H1 (cell line): ENCODE measurements around the gene SCNN1A. TPM values are rescaled to one million over a fixed set of nuclear protein-coding genes. Genes with fewer than 3 reads are reported as not detected.

Experiments used
- CTCF ChIA-PET: fragments of 300-600 bp; sonication (Branson Sonifier 250); formaldehyde crosslinking; loops from one replicate; lab custom pipeline; 2021; ENCODE audit not compliant: partially characterized antibody; lab: Charles Lee
- POLR2A ChIA-PET: fragments of 300-600 bp; sonication (Branson Sonifier 250); formaldehyde crosslinking; loops from one replicate; lab custom pipeline; 2021; ENCODE audit warnings: inconsistent platforms; ENCODE audit not compliant: partially characterized antibody; lab: Charles Lee
- DNase-seq, 2 experiments: peaks; one replicate each; pipeline versions ENCODE4 v3.0.0 to v3.0.0-alpha.2; 2010 to 2022; ENCODE audit warnings: low spot score in 2 of 2, low read depth in 1 of 2, mixed read lengths in 1 of 2
- FAIRE-seq: peaks from 2 replicates; lab custom pipeline; 2011; peaks lifted over from hg19 to GRCh38; lab: Jason Lieb, UNC
- H2AFZ ChIP-seq: 2 replicates; pipeline ENCODE4 v1.8.1; 2012; ENCODE audit warnings: low read length, inconsistent platforms
- H2AK5ac ChIP-seq: 2 replicates; pipeline ENCODE4 v1.6.1; 2013; ENCODE audit warnings: low read depth, low read length
- H2BK120ac ChIP-seq: replicated peaks from 2 replicates; pipeline ENCODE3; 2013; ENCODE audit warnings: low read depth, low read length, inconsistent platforms
- H2BK12ac ChIP-seq: 2 replicates; pipeline ENCODE4 v1.6.1; 2013; ENCODE audit warnings: low read depth, low read length
- H2BK15ac ChIP-seq: 2 replicates; pipeline ENCODE4 v1.6.1; 2013; ENCODE audit warnings: low read length
- H2BK20ac ChIP-seq: 2 replicates; pipeline ENCODE4 v1.6.1; 2013; ENCODE audit warnings: low read length
- H2BK5ac ChIP-seq: 2 replicates; pipeline ENCODE4 v1.6.1; 2013; ENCODE audit warnings: low read depth, low read length
- H3K14ac ChIP-seq: 2 replicates; pipeline ENCODE4 v1.6.1; 2013; ENCODE audit warnings: inconsistent platforms; ENCODE audit not compliant: insufficient read length
- H3K18ac ChIP-seq: 2 replicates; pipeline ENCODE4 v1.6.1; 2013; ENCODE audit warnings: low read length; ENCODE audit errors: extremely low read depth
- H3K23ac ChIP-seq: 2 replicates; pipeline ENCODE4 v1.6.1; 2013; ENCODE audit warnings: inconsistent platforms; ENCODE audit not compliant: insufficient read length
- H3K23me2 ChIP-seq: 2 replicates; pipeline ENCODE4 v1.6.1; 2013; ENCODE audit warnings: low read depth, low read length
- H3K27ac ChIP-seq: 2 replicates; pipeline ENCODE4 v1.6.1; 2011; ENCODE audit warnings: low read depth, low read length, inconsistent platforms
- H3K27me3 ChIP-seq, 4 experiments: replicated peaks in 1 of 4; 1 replicate in 1 of 4; 2 replicates in 3 of 4; pipeline versions ENCODE4 v1.6.1 to v1.8.1; 2011 to 2013; ENCODE audit warnings: low read length in 3 of 4, mild to moderate bottlenecking in 3 of 4, inconsistent platforms in 2 of 4, mixed read lengths in 2 of 4, moderate library complexity in 1 of 4; ENCODE audit not compliant: control insufficient read depth in 3 of 4, insufficient read depth in 3 of 4; ENCODE audit errors: extremely low read depth in 1 of 4
- H3K36me3 ChIP-seq, 4 experiments: 2 replicates each; pipeline versions ENCODE4 v1.6.1 to v1.8.1; 2011 to 2013; ENCODE audit warnings: mild to moderate bottlenecking in 4 of 4, low read length in 3 of 4, moderate library complexity in 2 of 4, control low read depth in 1 of 4, inconsistent platforms in 1 of 4; ENCODE audit not compliant: insufficient read depth in 4 of 4, control insufficient read depth in 2 of 4
- H3K4ac ChIP-seq: replicated peaks from 2 replicates; pipeline ENCODE3; 2013; ENCODE audit warnings: low read length, low read depth, mixed read lengths, inconsistent platforms; ENCODE audit not compliant: insufficient read length
- H3K4me1 ChIP-seq, 4 experiments: replicated peaks in 1 of 4; 1 replicate in 1 of 4; 2 replicates in 3 of 4; pipeline versions ENCODE4 v1.6.1 to v1.8.1; 2011 to 2013; ENCODE audit warnings: low read length in 3 of 4, inconsistent platforms in 2 of 4, mixed read lengths in 1 of 4; ENCODE audit not compliant: insufficient read depth in 4 of 4, control insufficient read depth in 3 of 4
- H3K4me2 ChIP-seq, 2 experiments: 2 replicates each; pipeline versions ENCODE4 v1.6.1 to v1.8.1; 2011 to 2013; ENCODE audit warnings: low read depth in 2 of 2, low read length in 2 of 2, control low read depth in 1 of 2, inconsistent platforms in 1 of 2, mild to moderate bottlenecking in 1 of 2; ENCODE audit not compliant: insufficient read depth in 1 of 2
- H3K4me3 ChIP-seq, 4 experiments: fragments of 200-600, 300-600 bp in 1 of 4; sonication (generic), shearing (Covaris generic), sonication (Bioruptor Twin) in 1 of 4; 2 replicates each; pipeline versions ENCODE4 v1.5.1 to v1.8.1; 2011 to 2016; ENCODE audit warnings: low read length in 4 of 4, low read depth in 3 of 4, control low read depth in 2 of 4, inconsistent platforms in 2 of 4, mild to moderate bottlenecking in 2 of 4, mixed read lengths in 1 of 4, moderate library complexity in 1 of 4; ENCODE audit not compliant: insufficient read depth in 2 of 4; ENCODE audit errors: extremely low read depth in 1 of 4
- H3K56ac ChIP-seq: replicated peaks from 2 replicates; pipeline ENCODE3; 2013; ENCODE audit warnings: low read depth, mild to moderate bottlenecking, mixed read lengths, low read length, inconsistent platforms; ENCODE audit not compliant: insufficient read length
- H3K79me1 ChIP-seq: 2 replicates; pipeline ENCODE4 v1.6.1; 2013; ENCODE audit warnings: low read depth, low read length, control low read depth
- H3K79me2 ChIP-seq, 2 experiments: 2 replicates each; pipeline versions ENCODE4 v1.6.1 to v1.8.1; 2012 to 2013; ENCODE audit warnings: low read length in 2 of 2, mild to moderate bottlenecking in 2 of 2, inconsistent platforms in 1 of 2; ENCODE audit not compliant: insufficient read depth in 2 of 2, control insufficient read depth in 1 of 2
- H3K9ac ChIP-seq, 4 experiments: replicated peaks in 1 of 4; 1 replicate in 1 of 4; 2 replicates in 3 of 4; pipeline versions ENCODE4 v1.6.1 to v1.8.1; 2011 to 2013; ENCODE audit warnings: low read depth in 3 of 4, low read length in 3 of 4, control low read depth in 2 of 4, mild to moderate bottlenecking in 2 of 4, moderate library complexity in 2 of 4, inconsistent platforms in 1 of 4; ENCODE audit errors: extremely low read depth in 1 of 4
- H3K9me3 ChIP-seq, 2 experiments: 2 replicates each; pipeline versions ENCODE4 v1.6.1 to v1.8.1; 2012 to 2013; ENCODE audit warnings: mild to moderate bottlenecking in 2 of 2, moderate library complexity in 2 of 2, control low read depth in 1 of 2, inconsistent platforms in 1 of 2, low read depth in 1 of 2, low read length in 1 of 2, mixed read lengths in 1 of 2; ENCODE audit not compliant: insufficient read depth in 2 of 2
- H4K20me1 ChIP-seq, 2 experiments: replicated peaks in 1 of 2; 2 replicates each; pipeline versions ENCODE3 to v1.8.1; 2011 to 2013; ENCODE audit warnings: inconsistent platforms in 2 of 2, low read length in 2 of 2, mild to moderate bottlenecking in 1 of 2; ENCODE audit not compliant: insufficient read depth in 2 of 2, control insufficient read depth in 1 of 2
- H4K5ac ChIP-seq: 2 replicates; pipeline ENCODE4 v1.6.1; 2013; ENCODE audit warnings: low read length, low read depth, mixed read lengths, inconsistent platforms; ENCODE audit not compliant: insufficient read length
- H4K8ac ChIP-seq: 2 replicates; pipeline ENCODE4 v1.8.0; 2013; ENCODE audit warnings: mild to moderate bottlenecking, moderate library complexity, low read length, inconsistent platforms; ENCODE audit not compliant: insufficient read depth; ENCODE audit errors: extremely low read depth
- H4K91ac ChIP-seq: replicated peaks from 2 replicates; pipeline ENCODE3; 2013; ENCODE audit warnings: low read length, mixed read lengths, inconsistent platforms; ENCODE audit not compliant: insufficient read length
- ATF2 ChIP-seq: IDR thresholded peaks from 2 replicates; pipeline ENCODE4 v1.6.1; 2012; ENCODE audit warnings: low read length, inconsistent platforms
- BACH1 ChIP-seq: IDR thresholded peaks from 2 replicates; pipeline ENCODE4 v1.6.1; 2012; ENCODE audit warnings: low read length, improper control_type of control experiment
- POLR2AphosphoS5 ChIP-seq: IDR thresholded peaks from 2 replicates; pipeline ENCODE4 v1.6.1; 2011; ENCODE audit warnings: low read depth, low read length
- POU5F1 ChIP-seq: IDR thresholded peaks from 2 replicates; pipeline ENCODE4 v1.6.1; 2011; ENCODE audit warnings: low read depth, mild to moderate bottlenecking, low read length, moderate library complexity
- TCF12 ChIP-seq: IDR thresholded peaks from 2 replicates; pipeline ENCODE4 v1.6.1; 2011; ENCODE audit warnings: low read depth, mild to moderate bottlenecking, low read length
- YY1 ChIP-seq: IDR thresholded peaks from 2 replicates; pipeline ENCODE4 v1.6.1; 2011; ENCODE audit warnings: low read depth, mild to moderate bottlenecking, low read length
- WGBS, 2 experiments: shearing (Covaris generic) in 1 of 2; methylation state at CpG; one replicate each; pipeline versions ENCODE4 v1.1.6 to v1.1.7; 2013 to 2015; ENCODE audit warnings: low lambda C conversion rate in 2 of 2, mixed read lengths in 2 of 2, inconsistent platforms in 1 of 2, low coverage in 1 of 2, missing lambda C conversion rate in 1 of 2; ENCODE audit not compliant: insufficient replicate concordance in 2 of 2, insufficient coverage in 1 of 2, insufficient read length in 1 of 2; ENCODE audit errors: extremely low coverage in 1 of 2, missing lambda C conversion rate in 1 of 2; 5-methylcytosine and 5-hydroxymethylcytosine counted together
- polyA plus RNA-seq, 7 experiments: library from polyadenylated mRNA; depleted of rRNA in 3 of 7; stranded (reverse) in 5 of 7; unstranded in 2 of 7; fragments of >200 nt in 5 of 7; fragments of 200-250 nt in 2 of 7; gene quantifications; 1 replicate in 5 of 7; 2 replicates in 1 of 7; 4 replicates in 1 of 7; pipeline versions ENCODE4 v1.2.1 to v1.2.3, GENCODE V29; 2011 to 2013; ENCODE audit warnings: missing spikeins in 2 of 7, mixed read lengths in 2 of 7
- total RNA-seq: library from RNA; stranded (reverse); fragmentation: NEBNext Ultra II Directional; extraction: Animal tissue kit (Norgen Biotek cat#: 25700); gene quantifications from 2 replicates; pipeline ENCODE4 v1.2.1, GENCODE V29; 2021

Gene SCNN1A
- total and polyA plus RNA-seq, 2 of the 8 experiments (the other 6 are each of a cell fraction or from before 2014, with no cell fraction given) = 85.5 to 156 TPM

DNA sequence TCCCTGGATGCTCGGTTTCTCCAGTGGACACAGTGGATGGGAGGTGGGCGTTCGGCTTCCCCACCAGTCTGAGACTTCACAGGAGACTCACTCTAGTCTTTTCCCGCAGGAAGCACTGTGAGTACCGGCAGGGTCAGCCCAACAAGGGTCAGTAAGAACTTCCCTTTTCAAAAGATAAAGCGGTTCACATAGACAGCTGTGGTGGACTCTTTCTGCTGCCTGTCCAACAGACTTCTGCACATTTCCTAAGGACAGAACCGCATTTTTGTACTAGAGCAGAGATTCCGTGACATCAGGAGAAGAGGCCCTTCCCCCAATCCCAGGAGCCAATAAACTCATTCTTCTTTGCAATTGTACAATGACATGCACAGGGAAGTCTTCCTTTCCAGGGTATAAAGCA is 19.0 kb upstream of the SCNN1A start:
- Histone ChIP-seq H3K36me3 (no peaks in the 10 kb centered on the region), H4K20me1 (no peaks in the 10 kb centered on the region), H3K56ac (no peak overlapping the region), H3K9ac (no peak overlapping the region), H3K4me2 (no peak overlapping the region), H2BK20ac (no peak overlapping the region), H3K79me2 (no peaks in the 10 kb centered on the region), H3K27ac (no peak overlapping the region), H3K23me2 (no peaks in the 10 kb centered on the region), H4K8ac (no peak overlapping the region), H2BK12ac (no peak overlapping the region), H2AK5ac (no peak overlapping the region), H3K9me3 (no peaks in the 10 kb centered on the region), H3K23ac (no peak overlapping the region), H3K4me3 (no peak overlapping the region), H3K27me3 (no peaks in the 10 kb centered on the region), H2BK5ac (no peak overlapping the region), H3K79me1 (no peaks in the 10 kb centered on the region), H2AFZ (no peak overlapping the region), H3K4ac (no peak overlapping the region), H3K4me1 (peaks cover 0 to 4% (median 3%) of the 10 kb centered on the region in 4 experiments; a peak in 4 of 7 replicates), H3K14ac (no peak overlapping the region), H4K5ac (no peak overlapping the region), H4K91ac (no peak overlapping the region), H2BK15ac (no peak overlapping the region), H3K18ac (no peak overlapping the region), H2BK120ac (no peak overlapping the region)
- 94% methylated on average over 8 of the region's 8 CpGs; no CpG with 5 or more reads in 1 of the 2 experiments for WGBS, 2 experiments
- ChIA-PET CTCF (interaction anchor here (0.6 kb wide), 1 partner anchor 27 kb away, joined by 3 read pairs; no protein-coding TSS in a partner anchor), POLR2A (interaction anchor here (0.6 to 6.0 kb wide), 3 partner anchors 11 to 49 kb away, joined by 3 to 36 read pairs (median 17); partner anchors contain the start of genes LTBR and SCNN1A)
- DNase-seq (no peak), FAIRE-seq (no peak)
- TF ChIP-seq POLR2AphosphoS5 (no peak), TCF12 (no peak), YY1 (no peak), BACH1 (no peak), POU5F1 (no peak), ATF2 (no peak)
